ENCODE data around the gene MCM7.

Gene MCM7

DNA sequence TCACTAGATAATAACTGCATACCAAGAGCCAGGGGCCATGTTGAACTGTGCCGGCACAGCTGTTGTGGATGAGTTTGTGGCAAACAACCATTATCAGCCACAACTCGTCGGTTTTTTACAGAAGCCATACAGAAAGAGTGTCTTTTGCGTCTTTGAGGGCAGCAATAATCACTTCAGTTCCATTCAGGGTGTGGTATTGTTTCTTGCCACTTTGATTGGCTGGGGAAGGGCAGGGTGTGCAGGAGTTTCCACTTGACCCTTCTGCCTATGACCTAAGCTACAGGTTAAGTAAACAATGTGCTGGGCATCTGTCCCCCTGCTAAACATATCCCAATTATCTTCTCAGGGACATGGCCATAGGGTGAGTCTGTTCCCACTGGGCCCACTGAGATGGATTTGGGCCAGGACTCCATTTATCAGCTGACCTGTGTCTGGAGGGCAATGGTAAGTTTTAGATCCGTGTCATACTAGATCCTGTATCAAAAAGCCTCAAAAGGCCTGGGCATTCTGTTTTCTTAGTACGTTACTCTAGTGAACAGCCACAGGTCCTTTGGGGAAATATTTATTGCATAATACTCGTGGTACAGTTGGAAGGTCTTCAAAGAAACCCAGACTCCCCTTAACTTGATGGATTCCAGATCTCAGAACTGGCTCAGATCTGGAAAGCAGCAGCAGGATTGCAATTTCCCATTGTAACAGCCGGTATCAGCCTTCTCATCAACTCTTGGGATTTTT, 35.6 kb downstream of the MCM7 start:
- no peak for DNase-seq

DNA sequence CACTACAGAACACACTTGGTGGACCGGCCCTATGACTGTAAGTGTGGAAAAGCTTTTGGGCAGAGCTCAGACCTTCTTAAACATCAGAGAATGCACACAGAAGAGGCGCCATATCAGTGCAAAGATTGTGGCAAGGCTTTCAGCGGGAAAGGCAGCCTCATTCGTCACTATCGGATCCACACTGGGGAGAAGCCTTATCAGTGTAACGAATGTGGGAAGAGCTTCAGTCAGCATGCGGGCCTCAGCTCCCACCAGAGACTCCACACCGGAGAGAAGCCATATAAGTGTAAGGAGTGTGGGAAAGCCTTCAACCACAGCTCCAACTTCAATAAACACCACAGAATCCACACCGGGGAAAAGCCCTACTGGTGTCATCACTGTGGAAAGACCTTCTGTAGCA, 37.0 kb downstream of the MCM7 start:
- DNase-seq: no peak

DNA sequence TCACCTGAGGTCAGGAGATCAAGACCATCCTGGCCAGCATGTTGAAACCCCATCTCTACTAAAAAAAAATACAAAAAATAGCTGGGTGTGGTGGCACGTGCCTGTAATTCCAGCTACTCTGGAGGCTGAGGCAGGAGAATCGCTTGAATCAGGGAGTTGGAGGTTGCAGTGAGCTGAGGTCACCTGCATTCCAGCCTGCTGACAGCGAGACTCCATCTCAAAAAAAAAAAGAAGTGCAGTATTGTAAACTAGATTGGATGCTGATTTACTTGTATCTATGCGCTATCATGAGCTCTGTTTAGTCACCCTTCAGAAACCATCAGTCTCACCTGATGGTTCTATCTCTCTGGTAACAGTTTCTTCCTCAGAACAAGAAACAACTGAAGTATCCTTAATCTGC, 37.8 kb downstream of the MCM7 start:
- DNase-seq: no peak

GRCh38 chr7:100061518-100062193, 39.5 kb downstream of the MCM7 start:
- no peak for DNase-seq

DNA sequence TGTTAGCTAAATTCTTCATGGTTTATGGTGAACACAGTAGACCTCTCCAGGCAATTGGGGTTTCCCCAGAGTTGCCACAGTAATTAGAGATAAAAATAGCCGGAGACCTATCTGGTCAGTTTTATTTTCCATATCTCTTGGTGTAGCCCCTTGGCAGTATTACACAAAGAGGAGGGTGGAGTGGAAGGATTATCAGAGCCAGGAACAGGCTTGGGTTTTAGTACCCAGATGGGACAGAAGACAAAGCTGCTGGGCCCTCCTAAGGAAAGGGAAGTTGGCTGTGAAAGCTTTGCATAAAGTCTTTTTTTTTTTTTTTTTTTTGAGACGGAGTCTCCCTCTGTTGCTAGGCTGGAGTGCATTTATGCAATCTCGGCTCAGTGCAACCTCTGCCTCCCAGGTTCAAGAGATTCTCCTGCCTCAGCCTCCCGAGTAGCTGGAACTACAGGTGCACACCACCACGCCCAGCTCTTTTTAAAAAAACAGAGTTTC, 41.9 kb downstream of the MCM7 start:
- no peak for DNase-seq

- DNase-seq: no peak
These were observed 44.2 kb downstream of the MCM7 start for GRCh38 chr7:100057006-100057405.

DNA sequence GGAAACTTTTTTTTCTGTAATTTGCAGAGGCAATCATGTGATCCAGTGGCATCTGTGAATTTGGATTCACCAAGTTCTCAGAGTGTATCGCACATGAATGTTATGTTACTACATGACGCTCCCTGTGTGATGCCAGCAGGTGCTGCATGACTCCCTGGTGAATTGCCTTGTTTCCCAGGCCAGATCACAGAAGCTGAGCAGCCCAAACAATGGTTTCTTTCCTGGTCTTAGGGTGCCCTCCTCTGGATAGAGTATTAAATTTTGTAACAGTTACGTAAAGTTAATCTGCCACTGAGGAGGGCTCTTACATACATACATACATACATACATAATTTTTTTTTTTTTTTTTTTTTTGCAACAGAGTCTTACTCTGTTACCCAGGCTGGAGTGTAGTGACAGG, 48.0 kb downstream of the MCM7 start:
- peak; percentile 19 for DNase-seq

GRCh38 chr7:100051611-100052010, 49.6 kb downstream of the MCM7 start:
- no peak for DNase-seq

- peak; percentile 85 for DNase-seq
These were observed 51.5 kb downstream of the MCM7 start, which contains the start of gene ZSCAN21 for GRCh38 chr7:100049441-100050291. Gene ZSCAN21 (plus strand): TSS chr7:100049774. CDS start chr7:100057007, 7,233 bp downstream.

GRCh38 chr7:100048680-100049079, 52.5 kb downstream of the MCM7 start:
- DNase-seq: no peak

DNA sequence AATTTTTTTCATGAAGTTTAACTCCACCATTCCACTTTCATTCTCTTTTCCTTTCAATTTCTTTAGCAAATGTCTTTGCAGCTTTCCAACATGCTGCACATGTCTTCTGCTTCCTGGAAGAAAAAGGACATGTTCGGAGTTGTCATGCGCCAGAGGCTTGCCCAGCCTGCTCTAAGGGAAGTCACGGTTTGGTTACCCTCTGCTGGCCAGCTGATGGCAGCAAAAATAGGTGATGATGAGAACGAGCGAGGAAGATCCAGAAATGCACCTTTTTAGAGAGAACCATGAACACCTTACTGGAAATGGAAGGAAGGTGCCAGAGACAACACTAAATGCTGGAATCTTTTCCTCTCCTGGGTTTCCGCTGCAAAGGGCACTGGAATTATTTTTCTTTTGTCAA, 56.5 kb downstream of the MCM7 start:
- no peak for DNase-seq

All from activated CD4-positive, alpha-beta T cell treated with anti-CD3 and anti-CD28 coated beads for 48 hours (primary cell).